GM19099 (cell line): Measurements from ENCODE around the gene ARHGEF16.

ENCODE experiments used
- POLR2A ChIP-seq: IDR thresholded peaks from 3 replicates; pipeline ENCODE4 v1.6.1; 2011; ENCODE audit warnings: low read depth; ENCODE audit not compliant: insufficient read length; ENCODE audit errors: extremely low read depth

ARHGEF16 gene

DNA sequence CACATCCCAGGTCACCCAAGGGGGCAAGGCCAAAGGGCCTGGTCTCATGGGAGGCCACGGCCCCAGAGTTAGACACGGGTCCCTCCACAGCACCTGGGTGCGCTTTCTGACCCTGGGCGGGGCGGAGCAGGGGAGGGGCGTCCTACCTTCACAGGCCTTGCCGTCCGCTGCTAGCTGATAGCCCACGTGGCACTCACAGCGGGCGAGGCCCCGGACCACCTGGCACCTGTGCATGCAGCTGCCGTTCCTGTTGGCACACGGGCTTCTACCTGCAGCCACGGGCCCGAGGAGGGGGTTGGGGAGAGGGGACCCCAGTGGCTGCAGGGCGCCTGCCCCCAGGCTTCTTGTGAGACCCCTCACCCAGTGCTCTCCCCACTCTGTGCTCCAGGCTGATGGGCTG lies 59.9 kb downstream of the ARHGEF16 start:
- TF ChIP-seq POLR2A: no peak

DNA sequence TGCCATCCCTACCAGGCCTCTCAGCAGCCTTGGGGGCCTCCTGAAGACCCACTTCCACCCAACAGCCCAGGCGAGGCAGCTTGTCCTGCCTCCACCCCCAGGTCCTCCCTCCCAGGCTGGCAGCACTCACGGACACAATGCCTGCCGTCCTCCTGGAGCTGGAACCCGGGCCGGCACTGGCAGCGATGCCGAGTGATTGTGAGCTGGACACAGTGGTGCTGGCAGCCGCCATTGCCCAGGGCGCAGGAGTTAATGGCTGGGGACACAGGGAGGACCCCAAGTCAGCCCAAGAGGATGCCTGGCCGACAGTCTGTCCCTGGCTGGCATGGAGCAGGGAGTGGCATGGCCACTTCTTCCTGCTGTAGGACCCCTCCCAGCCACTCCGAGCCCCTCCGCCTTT lies 60.8 kb downstream of the ARHGEF16 start:
- TF ChIP-seq POLR2A: no peak

DNA sequence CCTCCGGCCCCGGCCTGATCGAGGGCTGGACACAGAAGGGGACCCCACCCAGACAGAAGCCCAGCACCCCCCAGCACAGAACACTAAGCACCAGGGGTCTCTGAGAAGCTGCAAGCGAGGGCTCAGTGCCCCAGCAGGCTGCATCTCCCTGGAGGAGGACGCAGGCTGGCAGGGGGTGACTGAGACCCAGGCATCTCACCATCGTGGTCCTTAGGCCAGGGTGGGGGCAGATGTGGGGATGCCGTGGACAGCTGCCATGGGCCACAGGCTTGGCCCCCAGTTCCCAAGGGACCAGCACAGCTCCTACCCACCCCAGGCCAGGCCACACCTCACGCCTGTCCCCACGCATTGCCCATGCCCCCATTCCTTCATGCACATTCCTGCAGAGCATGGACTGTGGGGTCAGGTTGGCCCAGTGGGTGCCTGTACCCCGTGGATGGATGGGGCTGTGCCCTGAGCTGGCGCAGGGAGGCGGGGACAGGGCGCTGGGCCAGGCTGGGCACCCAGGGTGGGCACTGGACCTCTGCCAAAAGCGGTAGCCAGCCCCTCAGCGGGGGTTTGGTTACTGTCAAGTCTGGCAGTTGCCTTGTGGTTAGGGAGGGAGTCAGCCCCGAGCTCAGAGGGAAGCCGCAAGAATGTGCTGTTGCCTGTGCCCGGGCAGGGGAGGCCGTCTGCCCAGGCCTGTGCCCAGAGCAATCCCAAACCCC lies 61.5 kb downstream of the ARHGEF16 start:
- TF ChIP-seq POLR2A: no peak

DNA sequence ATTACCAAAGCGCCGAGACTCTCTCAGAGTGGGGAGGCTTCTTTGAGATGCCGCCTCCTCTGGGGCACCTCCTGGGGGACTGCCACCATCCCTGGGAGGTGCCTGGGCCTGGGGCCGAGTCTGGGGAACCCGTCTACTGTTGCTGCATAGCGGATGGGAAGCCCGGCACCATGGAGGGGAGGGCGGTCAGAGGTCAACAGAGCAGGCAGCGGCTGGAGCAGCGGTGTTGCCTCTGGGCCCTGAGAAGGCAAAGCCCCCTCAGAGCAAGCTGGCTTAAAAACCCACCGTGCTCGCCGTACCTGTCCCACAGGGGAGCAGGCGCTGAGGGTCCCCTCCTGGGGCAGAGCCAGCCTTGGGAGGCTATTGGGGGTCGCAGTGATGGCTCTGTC lies 62.0 kb downstream of the ARHGEF16 start:
- TF ChIP-seq POLR2A: no peak

DNA sequence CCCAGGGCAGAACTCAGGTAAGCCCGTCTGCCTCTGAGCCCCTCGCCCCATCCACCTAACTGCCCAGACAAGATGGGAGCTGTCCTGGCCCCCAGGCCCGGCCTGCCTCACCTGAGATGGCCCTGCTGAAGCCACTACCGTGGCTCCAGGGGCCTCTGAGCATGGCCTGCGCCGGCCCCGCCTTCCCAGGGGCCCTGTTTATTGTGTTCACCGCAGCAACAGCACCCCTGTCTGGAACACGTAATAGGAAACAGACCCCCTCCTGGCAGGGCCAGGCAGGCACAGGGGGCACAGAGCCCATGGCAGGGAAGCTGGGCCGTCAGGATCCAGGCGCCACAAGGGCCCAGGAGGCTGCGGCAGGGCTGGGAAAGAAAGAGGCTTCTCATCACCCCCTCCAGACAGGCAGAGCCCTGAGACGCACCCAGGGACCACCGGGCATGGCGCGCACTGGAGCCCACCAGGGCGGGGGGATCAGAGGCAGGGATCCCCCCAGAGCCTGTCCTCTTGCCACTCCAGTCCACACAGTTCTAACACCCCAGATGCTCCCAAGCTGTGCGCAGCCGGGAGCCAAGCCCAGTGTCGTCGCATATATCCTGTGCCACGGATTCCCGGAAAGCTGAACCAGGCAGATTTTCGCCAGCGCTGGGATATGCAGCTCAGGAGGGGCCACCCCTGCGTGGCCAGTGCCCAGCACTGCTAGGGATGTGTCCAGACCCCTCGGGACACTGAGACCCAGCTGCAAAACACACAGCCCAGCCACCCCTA lies 62.6 kb downstream of the ARHGEF16 start:
- TF ChIP-seq POLR2A: no peak

DNA sequence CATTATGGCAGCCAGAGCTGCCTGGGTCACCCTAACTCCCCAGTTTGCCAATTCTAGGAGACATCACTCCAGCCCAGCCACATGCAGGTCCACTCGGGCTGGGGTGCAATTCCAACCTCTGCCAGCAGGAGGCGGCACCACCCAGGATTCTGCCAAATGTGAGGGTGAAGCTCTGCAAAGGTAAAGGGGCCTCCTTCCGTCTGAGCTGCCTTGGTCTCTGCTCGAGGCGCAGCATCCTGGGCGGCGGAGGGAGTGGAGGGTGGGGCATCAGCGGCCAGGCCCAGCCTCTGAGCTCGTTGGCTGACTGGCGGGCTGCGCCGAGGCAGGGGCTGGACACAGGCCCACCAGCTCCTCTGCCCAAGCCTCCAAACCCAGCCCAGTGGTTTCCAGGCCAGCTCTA lies 63.8 kb downstream of the ARHGEF16 start:
- TF ChIP-seq POLR2A: no peak

DNA sequence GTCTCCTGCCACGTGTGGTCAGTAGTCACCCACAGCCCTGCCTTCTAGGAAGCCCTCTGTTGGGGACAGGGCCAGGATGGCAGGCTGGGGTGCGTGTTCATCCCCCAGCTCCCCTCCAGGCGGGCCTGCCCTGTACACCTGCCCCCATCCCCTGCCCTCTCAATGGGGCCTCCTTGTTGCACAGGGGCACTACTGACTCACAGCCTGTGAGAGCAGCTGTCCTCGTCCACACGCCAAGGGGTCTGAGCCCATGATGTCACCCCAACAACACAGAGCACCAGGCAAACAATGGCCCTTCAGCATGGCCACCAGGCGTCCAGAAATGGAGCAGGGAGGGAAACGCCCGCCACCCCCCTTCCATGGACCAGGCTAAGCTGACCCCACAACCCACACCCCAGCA lies 64.3 kb downstream of the ARHGEF16 start:
- TF ChIP-seq POLR2A: no peak

DNA sequence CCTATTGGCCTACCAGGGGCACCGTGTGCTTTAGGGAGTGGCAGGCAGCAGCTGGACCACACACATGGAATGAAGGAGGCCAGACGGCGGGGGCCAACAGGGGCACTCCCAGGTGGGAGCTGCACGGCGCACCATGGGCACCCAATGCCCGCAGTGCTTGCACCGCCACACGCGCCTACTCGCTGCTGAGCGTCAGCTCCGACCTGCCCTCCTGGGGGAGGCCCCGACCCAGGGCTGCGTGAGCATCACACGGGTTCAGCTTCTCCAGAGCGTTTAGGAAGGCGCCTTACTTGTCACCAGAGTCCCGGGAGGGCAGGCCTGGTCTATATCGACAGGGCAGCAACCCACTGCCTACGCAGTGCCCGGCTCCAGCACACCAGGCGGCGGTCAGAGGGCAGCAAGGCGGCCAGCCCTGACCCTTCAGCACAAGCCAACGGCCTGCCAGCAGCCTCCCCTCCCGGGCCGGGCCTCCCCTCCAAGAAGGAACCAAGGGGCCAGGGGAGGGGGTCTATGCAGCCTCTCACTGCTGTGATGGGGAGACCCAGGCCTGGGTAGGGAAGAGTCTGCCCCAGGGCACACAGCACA lies 64.9 kb downstream of the ARHGEF16 start:
- no peak for TF ChIP-seq POLR2A

DNA sequence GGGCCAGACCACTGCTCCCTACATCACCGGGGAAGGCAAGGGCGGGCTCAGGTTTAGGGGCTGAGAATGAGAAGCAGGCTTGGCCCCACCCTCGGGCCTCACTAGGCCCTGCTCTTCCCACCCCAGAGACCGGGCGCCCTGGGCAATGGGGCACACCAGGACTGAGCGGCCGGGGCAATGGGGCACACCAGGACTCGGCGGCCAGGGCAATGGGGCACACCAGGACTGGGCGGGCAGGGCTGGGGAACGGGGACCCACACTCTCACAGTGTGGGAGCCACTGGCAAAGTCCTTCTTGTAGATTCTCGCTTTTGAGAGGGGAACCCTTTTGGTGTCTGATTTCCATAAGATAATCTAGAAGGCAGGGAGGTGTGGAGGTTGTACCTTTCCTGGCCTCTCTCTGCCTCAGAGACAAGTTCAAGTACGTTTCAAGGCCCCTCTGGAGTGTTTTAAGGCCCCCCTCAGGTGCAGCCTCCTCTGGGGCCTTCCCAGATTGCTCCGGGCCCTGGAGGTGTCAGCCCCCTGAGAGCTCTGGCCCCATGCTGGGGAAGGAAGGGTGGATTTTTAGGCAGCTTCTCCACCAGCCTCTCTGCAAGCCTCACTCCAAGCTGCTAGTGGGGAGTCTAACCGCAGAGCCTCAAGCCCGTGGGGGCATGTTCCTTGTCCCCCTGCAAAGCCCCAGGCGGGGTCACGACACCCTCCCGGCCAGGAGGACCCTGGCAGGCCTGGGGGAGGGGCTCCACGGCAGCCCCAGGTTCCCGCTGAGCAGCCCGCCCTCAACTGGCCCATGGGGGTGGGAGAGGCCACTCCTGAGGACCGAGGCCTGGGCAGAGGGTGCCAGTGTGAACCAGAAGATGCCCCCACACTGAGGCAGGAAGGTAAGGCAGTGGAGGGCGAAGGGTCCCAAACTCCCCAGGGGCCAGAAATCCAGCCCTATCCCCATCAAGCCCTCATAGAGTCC lies 66.2 kb downstream of the ARHGEF16 start:
- no peak for TF ChIP-seq POLR2A

DNA sequence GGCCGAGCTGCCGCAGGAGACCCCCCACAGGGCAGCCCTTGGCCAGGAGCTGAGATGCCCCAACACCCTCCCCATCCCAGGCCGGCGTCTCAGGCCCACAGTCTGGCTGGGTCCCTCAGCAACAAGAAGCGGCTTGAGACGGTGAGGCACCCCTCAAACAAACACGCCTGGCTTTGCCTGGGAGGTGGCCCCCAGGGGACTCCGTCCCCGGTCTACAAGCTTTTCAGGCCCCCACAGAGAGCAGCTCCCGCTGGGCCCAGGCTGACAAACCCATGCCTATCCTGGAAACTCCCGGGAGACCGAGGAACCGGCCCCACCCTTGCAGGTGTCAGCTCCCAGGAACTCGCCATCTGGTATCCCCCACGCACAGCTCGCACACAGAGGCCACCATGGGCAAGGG lies 67.0 kb downstream of the ARHGEF16 start:
- TF ChIP-seq POLR2A: no peak

DNA sequence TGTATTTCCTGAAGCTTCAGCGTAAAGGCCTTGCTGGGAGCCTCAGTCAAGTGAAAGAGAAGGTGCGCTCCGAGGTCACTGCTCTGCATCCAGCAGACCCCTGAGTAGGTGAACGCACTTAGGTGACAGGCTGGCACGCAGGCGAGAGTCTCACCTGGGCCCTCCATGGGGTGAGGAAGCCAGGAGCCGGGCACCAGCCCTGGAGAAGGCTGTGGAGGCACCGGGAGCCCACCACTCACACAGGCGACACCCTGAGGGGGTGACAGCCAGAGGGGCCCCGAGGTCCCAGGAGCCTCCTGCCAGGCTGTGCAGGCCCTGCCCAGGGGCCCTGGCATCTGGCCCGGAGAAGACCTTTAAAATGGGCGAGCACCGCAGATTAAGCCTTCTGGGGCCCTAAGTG lies 67.6 kb downstream of the ARHGEF16 start:
- TF ChIP-seq POLR2A: no peak

DNA sequence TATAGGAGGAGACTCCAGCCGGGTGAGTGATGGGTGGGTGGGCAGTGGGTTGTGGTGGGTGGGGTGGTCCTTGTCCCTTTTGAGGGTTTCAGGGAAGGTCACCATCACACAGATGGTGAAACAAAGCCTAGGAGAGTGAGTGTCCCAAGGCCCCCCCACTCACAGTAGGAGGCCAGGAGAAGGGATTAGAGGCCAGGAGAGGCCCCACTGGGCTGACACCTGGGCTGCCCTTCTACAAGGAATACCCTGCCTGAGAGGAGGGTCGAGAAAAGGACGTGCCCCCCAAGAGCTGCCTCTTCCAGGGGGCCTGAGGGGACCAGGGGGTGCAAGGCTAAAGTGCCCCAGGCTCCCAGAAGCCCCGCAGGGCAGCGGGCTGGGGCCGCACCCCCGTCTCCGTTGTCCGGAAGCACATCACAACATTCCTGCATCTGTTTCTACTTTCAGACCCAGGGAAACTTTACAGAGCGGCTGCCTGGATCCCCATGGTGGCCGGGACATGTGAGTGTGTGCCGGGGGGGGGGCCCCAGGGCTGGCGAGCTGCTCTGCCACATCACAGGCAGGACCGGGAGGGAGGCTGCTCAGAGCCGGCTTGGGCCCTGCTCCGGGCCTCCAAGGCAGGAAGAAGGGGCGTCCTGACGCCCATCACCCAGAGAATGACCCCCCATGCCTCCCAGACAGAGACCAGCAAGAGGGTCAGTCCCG lies 68.2 kb downstream of the ARHGEF16 start:
- no peak for TF ChIP-seq POLR2A

DNA sequence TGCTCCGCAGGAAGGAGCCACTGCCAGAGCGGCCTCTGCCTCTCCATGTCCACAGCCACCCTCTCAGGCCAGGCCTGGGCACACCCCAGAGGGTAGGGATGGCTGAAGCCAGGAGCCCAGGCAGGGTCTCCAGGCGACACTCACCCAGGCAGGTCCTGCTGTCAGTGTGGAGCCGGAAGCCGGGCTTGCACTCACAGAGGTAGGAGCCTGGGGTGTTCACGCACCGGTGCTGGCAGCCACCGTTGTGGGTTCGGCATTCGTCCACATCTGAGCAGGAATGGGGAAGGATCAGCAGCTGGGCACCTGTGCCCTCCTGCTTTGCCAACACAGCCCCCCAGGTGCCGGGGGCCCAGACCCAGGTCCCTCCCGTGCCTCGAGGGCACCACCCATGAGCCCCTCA lies 69.5 kb downstream of the ARHGEF16 start:
- no peak for TF ChIP-seq POLR2A

DNA sequence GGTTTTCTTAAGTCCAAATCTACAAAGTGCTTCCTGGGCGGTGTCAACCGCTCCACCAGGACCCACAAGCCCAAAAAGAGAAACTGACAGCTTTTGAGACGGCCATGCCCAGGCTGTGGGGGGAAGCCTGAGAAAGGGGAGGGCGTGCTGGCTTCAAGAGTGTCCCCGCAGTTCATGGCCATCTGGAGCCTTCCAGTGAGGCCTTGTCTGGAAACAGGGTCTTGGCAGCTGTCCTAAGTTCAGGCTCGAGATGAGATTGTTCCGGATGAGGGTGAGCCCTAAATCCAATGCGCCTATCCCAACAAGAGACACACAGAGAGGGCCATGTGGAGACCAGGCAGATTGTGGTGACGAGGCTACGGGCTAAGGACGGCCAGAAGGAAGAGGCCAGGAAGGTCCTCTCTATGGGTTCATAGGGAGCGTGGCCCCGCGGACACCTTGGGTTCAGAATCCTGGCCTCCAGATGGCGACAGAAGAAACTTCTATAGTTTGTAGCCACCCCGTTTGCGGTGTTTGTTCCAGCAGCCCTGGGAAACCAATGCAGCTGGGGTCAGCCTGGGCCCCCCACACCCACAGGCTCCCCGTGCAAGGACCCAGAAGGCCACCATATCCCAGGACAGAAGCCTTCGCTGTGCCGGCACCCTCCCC lies 70.2 kb downstream of the ARHGEF16 start:
- no peak for TF ChIP-seq POLR2A
